GM12878 (cell line): Measurements from ENCODE around the gene TMEM150B. TPM values are rescaled to one million over a fixed set of nuclear protein-coding genes. Genes with fewer than 3 reads are reported as not detected.

Source experiments
- ATAC-seq: fragments of 200-7000 bp; cut with Tn5 transposase; 3 replicates; pipeline ENCODE4 v1.9.1; 2020; ENCODE audit warnings: mild to moderate bottlenecking, moderate library complexity
- BruUV-seq: library from RNA; stranded (reverse); fragments of 400-500 nt; replicated peaks from 2 replicates; lab custom pipeline; 2021; lab: Mats Ljungman, UMichigan
- CTCF ChIA-PET: fragments of 300-600 bp; sonication (Branson Sonifier 250); formaldehyde crosslinking; extraction: SDS; loops from one replicate; lab custom pipeline; 2021; ENCODE audit warnings: inconsistent platforms; lab: Yijun Ruan, JAX
- POLR2A ChIA-PET: fragments of 350-600 bp; formaldehyde crosslinking; extraction: SDS; loops from one replicate; lab custom pipeline; 2021; ENCODE audit warnings: inconsistent platforms; lab: Charles Lee
- RAD21 ChIA-PET: fragments of 300-600 bp; sonication (Branson Sonifier 250); formaldehyde crosslinking; loops from one replicate; lab custom pipeline; 2023; ENCODE audit warnings: antibody characterized with exemption; ENCODE audit not compliant: unreplicated experiment; lab: Charles Lee
- SMC1A ChIA-PET: fragments of 300-600 bp; sonication (Branson Sonifier 250); formaldehyde crosslinking; loops from one replicate; lab custom pipeline; 2023; ENCODE audit not compliant: unreplicated experiment, uncharacterized antibody; lab: Charles Lee
- DNase-seq: peaks from one replicate; pipeline ENCODE4 v3.0.0-alpha.2; 2011; ENCODE audit warnings: low read depth, low spot score
- FAIRE-seq: peaks from 3 replicates; lab custom pipeline; 2011; peaks lifted over from hg19 to GRCh38; lab: Jason Lieb, UNC
- H2AFZ ChIP-seq: 2 replicates; pipeline ENCODE4 v1.6.0; 2011; ENCODE audit warnings: low read depth, low read length, control low read depth; ENCODE audit not compliant: control insufficient read depth
- H3K27ac ChIP-seq: 2 replicates; pipeline ENCODE4 v1.5.1; 2011; ENCODE audit warnings: control low read depth; ENCODE audit not compliant: control insufficient read depth, insufficient read depth
- H3K27me3 ChIP-seq, 2 experiments: replicated peaks in 1 of 2; 2 replicates each; pipeline versions ENCODE4 v1.6.0 to v1.6.1; 2011; ENCODE audit warnings: low read length in 1 of 2; ENCODE audit not compliant: control insufficient read depth in 2 of 2, insufficient read depth in 2 of 2
- H3K36me3 ChIP-seq, 2 experiments: 2 replicates each; pipeline ENCODE4 v1.5.1; 2011; ENCODE audit warnings: low read length in 1 of 2; ENCODE audit not compliant: control insufficient read depth in 2 of 2, insufficient read depth in 2 of 2
- H3K4me1 ChIP-seq: 2 replicates; pipeline ENCODE4 v1.6.1; 2011; ENCODE audit warnings: mild to moderate bottlenecking, low read length, moderate library complexity, mixed read lengths; ENCODE audit not compliant: control insufficient read depth, insufficient read depth
- H3K4me2 ChIP-seq: 2 replicates; pipeline ENCODE4 v1.6.0; 2011; ENCODE audit warnings: control low read depth; ENCODE audit not compliant: control insufficient read depth, insufficient read depth
- H3K4me3 ChIP-seq: fragments of 200-600 bp; sonication (generic); 2 replicates; pipeline ENCODE4 v1.5.1; 2016
- H3K79me2 ChIP-seq: 2 replicates; pipeline ENCODE4 v1.6.0; 2011; ENCODE audit warnings: low read length; ENCODE audit not compliant: control insufficient read depth, insufficient read depth
- H3K9ac ChIP-seq: 2 replicates; pipeline ENCODE4 v1.8.0; 2011; ENCODE audit warnings: low read length, control low read depth, mixed read lengths; ENCODE audit not compliant: control insufficient read depth, insufficient read depth
- H3K9me3 ChIP-seq: replicated peaks from 3 replicates; pipeline ENCODE4 v1.5.1; 2011; ENCODE audit warnings: mild to moderate bottlenecking, low read length; ENCODE audit not compliant: control insufficient read depth, insufficient read depth
- H4K20me1 ChIP-seq: 2 replicates; pipeline ENCODE4 v1.6.0; 2011; ENCODE audit not compliant: control insufficient read depth, insufficient read depth
- CEBPB ChIP-seq, 2 experiments: fragments of 150-350 bp in 1 of 2; IDR thresholded peaks; 2 replicates each; pipeline ENCODE4 v1.6.1; 2012 to 2014; ENCODE audit warnings: low read depth in 2 of 2, low read length in 2 of 2, borderline replicate concordance in 1 of 2, inconsistent platforms in 1 of 2
- ETV6 ChIP-seq, 2 experiments: fragments of 450-650 bp in 1 of 2; IDR thresholded peaks in 1 of 2; conservative IDR thresholded peaks in 1 of 2; 2 replicates each; pipeline ENCODE4 v1.6.1; 2014; ENCODE audit warnings: antibody characterized with exemption in 1 of 2, borderline replicate concordance in 1 of 2, low read depth in 1 of 2, mild to moderate bottlenecking in 1 of 2, moderate library complexity in 1 of 2
- GABPA ChIP-seq: IDR thresholded peaks from 2 replicates; pipeline ENCODE4 v1.6.1; 2014; ENCODE audit warnings: antibody characterized with exemption, low read depth, mild to moderate bottlenecking, inconsistent platforms
- IRF4 ChIP-seq: IDR thresholded peaks from 2 replicates; pipeline ENCODE4 v1.6.1; 2011; ENCODE audit warnings: low read depth, low read length
- KDM1A ChIP-seq: fragments of 200-600 bp; sonication (generic); IDR thresholded peaks from 2 replicates; pipeline ENCODE4 v1.6.1; 2016; ENCODE audit warnings: borderline replicate concordance
- KLF5 ChIP-seq: fragments of 450-650 bp; IDR thresholded peaks from 2 replicates; pipeline ENCODE4 v1.6.1; 2014; ENCODE audit warnings: mild to moderate bottlenecking; ENCODE audit not compliant: partially characterized antibody
- NFYA ChIP-seq: IDR thresholded peaks from 2 replicates; pipeline ENCODE4 v1.6.1; 2011; ENCODE audit warnings: low read depth, mild to moderate bottlenecking, low read length, improper control_type of control experiment, borderline replicate concordance
- PAX5 ChIP-seq: IDR thresholded peaks from 2 replicates; pipeline ENCODE4 v1.6.1; 2011; ENCODE audit warnings: low read depth, low read length, borderline replicate concordance
- POLR2AphosphoS5 ChIP-seq: IDR thresholded peaks from 2 replicates; pipeline ENCODE4 v1.6.1; 2011; ENCODE audit warnings: mild to moderate bottlenecking, low read length, inconsistent platforms
- SMC3 ChIP-seq: IDR thresholded peaks from 2 replicates; pipeline ENCODE4 v1.6.1; 2011; ENCODE audit warnings: low read length, improper control_type of control experiment, borderline replicate concordance
- ZSCAN29 ChIP-seq: fragments of 450-650 bp; IDR thresholded peaks from 2 replicates; pipeline ENCODE4 v1.6.1; 2017; ENCODE audit warnings: mild to moderate bottlenecking, moderate library complexity
- WGBS: methylation state at CpG from one replicate; pipeline ENCODE4 v1.1.6; 2016; ENCODE audit warnings: low lambda C conversion rate; ENCODE audit not compliant: insufficient replicate concordance, insufficient coverage; ENCODE audit errors: missing lambda C conversion rate; 5-methylcytosine and 5-hydroxymethylcytosine counted together
- in situ Hi-C: fragments of 300-500 bp; cut with MboI; formaldehyde crosslinking; loops from 9 replicates; pipeline ENCODE4 v1.14.3; 2018; ENCODE audit warnings: mixed read lengths
- intact Hi-C: fragments of 100-400 bp; cut with micrococcal nuclease; formaldehyde crosslinking; loops from one replicate; pipeline ENCODE4 v1.14.2; 2022; ENCODE audit not compliant: unreplicated experiment
- polyA plus RNA-seq, 11 experiments: library from polyadenylated mRNA; depleted of rRNA in 4 of 11; unstranded in 6 of 11; stranded (reverse) in 5 of 11; fragments of >200 nt; fragmentation: Nextera tagmentation in 4 of 11; fragmentation: Illumina TruSeq in 1 of 11; extraction: Ambion mirVana in 4 of 11; extraction: Trizol in 1 of 11; gene quantifications; 1 replicate in 1 of 11; 2 replicates in 10 of 11; pipeline versions ENCODE4 v1.2.1 to v1.2.3, GENCODE V29; 2011 to 2016; ENCODE audit warnings: inconsistent platforms in 2 of 11, missing spikeins in 2 of 11, low read depth in 1 of 11
- total RNA-seq, 4 experiments: library from RNA; depleted of rRNA in 3 of 4; stranded (reverse); fragments of >200 nt in 3 of 4; fragmentation: Illumina TruSeq in 1 of 4; extraction: Trizol in 1 of 4; gene quantifications; 2 replicates each; pipeline versions ENCODE4 v1.2.1 to v1.2.3, GENCODE V29; 2013 to 2021
- TF ChIP-seq, protein P1 (sequence below): fragments of 450-650 bp; IDR thresholded peaks from 2 replicates; pipeline ENCODE4 v1.6.1; 2017; ENCODE audit warnings: mild to moderate bottlenecking, moderate library complexity
- TF ChIP-seq, protein P2 (sequence below): fragments of 450-650 bp; IDR thresholded peaks from 2 replicates; pipeline ENCODE4 v1.6.1; 2016; ENCODE audit warnings: mild to moderate bottlenecking, moderate library complexity, borderline replicate concordance

The TMEM150B gene
- total and polyA plus RNA-seq, 10 of the 15 experiments (the other 5 are each of a cell fraction or from before 2014, with no cell fraction given) = 0.09 to 0.23 (median 0.18) TPM; not detected in 6

DNA sequence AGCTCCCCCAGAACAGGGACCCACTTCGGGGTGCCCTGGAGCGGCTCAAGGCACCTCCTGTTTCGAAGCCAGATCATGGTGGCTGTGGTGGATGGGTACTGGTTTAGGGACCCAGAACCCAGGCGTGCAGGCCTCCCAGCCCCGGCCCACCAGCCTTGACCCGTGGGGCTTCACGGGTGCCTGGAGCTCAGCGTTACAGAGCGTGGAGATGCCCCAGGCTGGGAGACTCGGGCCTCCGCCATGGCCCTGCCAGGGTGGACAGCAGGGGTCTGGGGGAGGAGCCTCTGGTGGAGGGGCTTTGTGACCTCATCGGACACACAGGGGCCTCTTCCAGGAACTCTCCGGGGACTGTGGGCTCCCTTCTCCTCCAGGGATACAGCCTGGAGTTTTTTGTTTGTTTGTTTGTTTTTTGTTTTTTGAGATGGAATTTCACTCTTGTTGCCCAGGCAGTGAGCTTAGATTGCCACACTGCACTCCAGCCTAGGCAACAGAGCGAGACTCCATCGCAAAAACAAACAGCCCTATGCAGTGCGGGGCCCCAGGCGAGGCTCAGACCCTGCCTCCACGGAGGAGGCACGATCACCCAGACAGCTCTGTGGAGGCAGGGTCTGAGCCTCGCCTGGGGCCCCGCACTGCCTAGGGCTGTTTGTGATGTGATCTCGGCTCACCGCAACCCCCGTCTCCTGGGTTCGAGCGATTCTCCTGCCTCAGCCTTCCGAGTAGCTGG, 38.0 kb upstream of the TMEM150B start, which contains the start of gene GARIN5B (continued):
- TF ChIP-seq, protein P1, sequence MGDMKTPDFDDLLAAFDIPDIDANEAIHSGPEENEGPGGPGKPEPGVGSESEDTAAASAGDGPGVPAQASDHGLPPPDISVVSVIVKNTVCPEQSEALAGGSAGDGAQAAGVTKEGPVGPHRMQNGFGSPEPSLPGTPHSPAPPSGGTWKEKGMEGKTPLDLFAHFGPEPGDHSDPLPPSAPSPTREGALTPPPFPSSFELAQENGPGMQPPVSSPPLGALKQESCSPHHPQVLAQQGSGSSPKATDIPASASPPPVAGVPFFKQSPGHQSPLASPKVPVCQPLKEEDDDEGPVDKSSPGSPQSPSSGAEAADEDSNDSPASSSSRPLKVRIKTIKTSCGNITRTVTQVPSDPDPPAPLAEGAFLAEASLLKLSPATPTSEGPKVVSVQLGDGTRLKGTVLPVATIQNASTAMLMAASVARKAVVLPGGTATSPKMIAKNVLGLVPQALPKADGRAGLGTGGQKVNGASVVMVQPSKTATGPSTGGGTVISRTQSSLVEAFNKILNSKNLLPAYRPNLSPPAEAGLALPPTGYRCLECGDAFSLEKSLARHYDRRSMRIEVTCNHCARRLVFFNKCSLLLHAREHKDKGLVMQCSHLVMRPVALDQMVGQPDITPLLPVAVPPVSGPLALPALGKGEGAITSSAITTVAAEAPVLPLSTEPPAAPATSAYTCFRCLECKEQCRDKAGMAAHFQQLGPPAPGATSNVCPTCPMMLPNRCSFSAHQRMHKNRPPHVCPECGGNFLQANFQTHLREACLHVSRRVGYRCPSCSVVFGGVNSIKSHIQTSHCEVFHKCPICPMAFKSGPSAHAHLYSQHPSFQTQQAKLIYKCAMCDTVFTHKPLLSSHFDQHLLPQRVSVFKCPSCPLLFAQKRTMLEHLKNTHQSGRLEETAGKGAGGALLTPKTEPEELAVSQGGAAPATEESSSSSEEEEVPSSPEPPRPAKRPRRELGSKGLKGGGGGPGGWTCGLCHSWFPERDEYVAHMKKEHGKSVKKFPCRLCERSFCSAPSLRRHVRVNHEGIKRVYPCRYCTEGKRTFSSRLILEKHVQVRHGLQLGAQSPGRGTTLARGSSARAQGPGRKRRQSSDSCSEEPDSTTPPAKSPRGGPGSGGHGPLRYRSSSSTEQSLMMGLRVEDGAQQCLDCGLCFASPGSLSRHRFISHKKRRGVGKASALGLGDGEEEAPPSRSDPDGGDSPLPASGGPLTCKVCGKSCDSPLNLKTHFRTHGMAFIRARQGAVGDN = no peak
- TF ChIP-seq IRF4 (no peak), KDM1A (no peak), GABPA (no peak)

DNA sequence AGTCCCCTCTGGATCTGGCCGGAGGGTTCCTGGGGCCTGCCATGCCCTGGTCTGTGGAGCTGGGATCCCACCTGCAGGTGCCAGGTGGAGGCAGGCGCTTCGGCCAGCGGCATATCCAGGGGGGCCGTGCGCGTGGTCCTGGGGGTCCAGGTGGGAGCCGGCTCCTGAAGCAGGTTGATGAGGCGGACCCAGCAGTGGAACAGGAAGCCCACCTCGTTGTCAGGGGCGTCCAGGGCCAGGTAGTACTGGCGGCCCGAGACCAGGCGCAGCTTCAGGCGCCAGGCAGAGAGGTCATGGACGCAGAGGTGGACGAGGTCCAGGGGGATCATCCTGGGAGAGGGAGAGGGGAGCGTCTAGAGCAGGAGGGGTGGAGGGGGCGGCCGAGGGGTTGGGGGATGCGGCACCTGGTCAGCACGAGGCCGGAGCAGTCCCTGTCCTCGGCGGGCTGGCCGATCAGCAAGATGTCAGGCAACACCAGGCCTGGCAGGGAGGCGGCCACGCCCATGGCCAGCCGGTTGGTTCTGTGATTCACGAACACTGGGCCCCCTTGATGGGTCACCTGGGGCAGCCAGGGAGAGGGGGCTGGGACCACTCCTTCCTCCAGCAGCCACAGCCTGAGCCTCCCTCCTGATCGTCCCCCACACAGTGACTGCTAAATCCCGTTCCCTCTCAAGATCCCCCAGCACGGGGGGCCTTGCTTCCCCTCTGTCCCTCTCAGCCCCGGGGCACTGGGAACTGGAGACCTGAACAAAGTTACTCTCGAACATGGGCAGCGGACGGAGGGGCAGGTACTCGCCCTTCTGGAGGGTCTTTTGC, 37.2 kb upstream of the TMEM150B start:
- FAIRE-seq (no peak), DNase-seq (no peak), ATAC-seq (no peak)
- no peak overlapping the region for H3K4me2 ChIP-seq
- ChIA-PET RAD21 (no interaction called here), SMC1A (no interaction called here), POLR2A (no interaction called here), CTCF (no interaction called here)
- WGBS = 39% methylated on average over 35 of the region's 38 CpGs
- H4K20me1 ChIP-seq = no peaks in the 10 kb centered on the region
- intact Hi-C loops = no loop called here
- no peak overlapping the region for H2AFZ ChIP-seq
- no peak overlapping the region for H3K9ac ChIP-seq
- no peaks in the 10 kb centered on the region for H3K79me2 ChIP-seq
- BruUV-seq = no TSS peak
- in situ Hi-C loops = no loop called here
- H3K4me1 ChIP-seq = no peaks in the 10 kb centered on the region
- H3K27me3 ChIP-seq = no peaks in the 10 kb centered on the region; a peak in 1 of 4 replicates
- H3K4me3 ChIP-seq = no peak overlapping the region
- H3K36me3 ChIP-seq = no peaks in the 10 kb centered on the region
- no peak overlapping the region for H3K27ac ChIP-seq
- H3K9me3 ChIP-seq = no peaks in the 10 kb centered on the region
- TF ChIP-seq SMC3 (no peak), PAX5 (no peak), POLR2AphosphoS5 (no peak), KLF5 (no peak), ZSCAN29 (no peak), NFYA (no peak), CEBPB (IDR thresholded peaks at IDR 0.05; ENCODE audit: borderline replicate concordance in 1 of 2, low read depth in 2 of 2, low read length in 2 of 2) (no peak), ETV6 (conservative IDR thresholded peaks at IDR 0.05 in 1 of 2, IDR thresholded peaks at IDR 0.05 in 1 of 2; ENCODE audit: borderline replicate concordance in 1 of 2, low read depth in 1 of 2) (no peak)
- TF ChIP-seq, protein P2, sequence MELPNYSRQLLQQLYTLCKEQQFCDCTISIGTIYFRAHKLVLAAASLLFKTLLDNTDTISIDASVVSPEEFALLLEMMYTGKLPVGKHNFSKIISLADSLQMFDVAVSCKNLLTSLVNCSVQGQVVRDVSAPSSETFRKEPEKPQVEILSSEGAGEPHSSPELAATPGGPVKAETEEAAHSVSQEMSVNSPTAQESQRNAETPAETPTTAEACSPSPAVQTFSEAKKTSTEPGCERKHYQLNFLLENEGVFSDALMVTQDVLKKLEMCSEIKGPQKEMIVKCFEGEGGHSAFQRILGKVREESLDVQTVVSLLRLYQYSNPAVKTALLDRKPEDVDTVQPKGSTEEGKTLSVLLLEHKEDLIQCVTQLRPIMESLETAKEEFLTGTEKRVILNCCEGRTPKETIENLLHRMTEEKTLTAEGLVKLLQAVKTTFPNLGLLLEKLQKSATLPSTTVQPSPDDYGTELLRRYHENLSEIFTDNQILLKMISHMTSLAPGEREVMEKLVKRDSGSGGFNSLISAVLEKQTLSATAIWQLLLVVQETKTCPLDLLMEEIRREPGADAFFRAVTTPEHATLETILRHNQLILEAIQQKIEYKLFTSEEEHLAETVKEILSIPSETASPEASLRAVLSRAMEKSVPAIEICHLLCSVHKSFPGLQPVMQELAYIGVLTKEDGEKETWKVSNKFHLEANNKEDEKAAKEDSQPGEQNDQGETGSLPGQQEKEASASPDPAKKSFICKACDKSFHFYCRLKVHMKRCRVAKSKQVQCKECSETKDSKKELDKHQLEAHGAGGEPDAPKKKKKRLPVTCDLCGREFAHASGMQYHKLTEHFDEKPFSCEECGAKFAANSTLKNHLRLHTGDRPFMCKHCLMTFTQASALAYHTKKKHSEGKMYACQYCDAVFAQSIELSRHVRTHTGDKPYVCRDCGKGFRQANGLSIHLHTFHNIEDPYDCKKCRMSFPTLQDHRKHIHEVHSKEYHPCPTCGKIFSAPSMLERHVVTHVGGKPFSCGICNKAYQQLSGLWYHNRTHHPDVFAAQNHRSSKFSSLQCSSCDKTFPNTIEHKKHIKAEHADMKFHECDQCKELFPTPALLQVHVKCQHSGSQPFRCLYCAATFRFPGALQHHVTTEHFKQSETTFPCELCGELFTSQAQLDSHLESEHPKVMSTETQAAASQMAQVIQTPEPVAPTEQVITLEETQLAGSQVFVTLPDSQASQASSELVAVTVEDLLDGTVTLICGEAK = no peak
